OCI-LY3 (cell line): Measurements from ENCODE around the gene NAA20.

ENCODE experiments used
- H2AFZ ChIP-seq: fragments of 200-600, 300-600 bp; shearing (Covaris generic); 2 replicates; pipeline ENCODE4 v1.6.0; 2014; ENCODE audit warnings: antibody characterized with exemption, low read depth, low read length
- H3K27ac ChIP-seq: fragments of 200-600, 300-600 bp; sonication (generic); 2 replicates; pipeline ENCODE4 v1.5.1; 2014; ENCODE audit warnings: mild to moderate bottlenecking, low read length, moderate library complexity, mixed read lengths
- H3K27me3 ChIP-seq: fragments of 200-600, 300-600 bp; sonication (generic); 2 replicates; pipeline ENCODE4 v1.6.1; 2014; ENCODE audit warnings: low read depth, low read length, mixed read lengths
- H3K36me3 ChIP-seq: fragments of 200-600, 300-600 bp; sonication (generic); replicated peaks from 2 replicates; pipeline ENCODE3; 2014; ENCODE audit warnings: low read depth, low read length, mixed read lengths
- H3K4me1 ChIP-seq: fragments of 300-600, 200-600 bp; sonication (generic); 2 replicates; pipeline ENCODE4 v1.6.1; 2014; ENCODE audit warnings: low read length, mixed read lengths
- H3K4me2 ChIP-seq: fragments of 200-600, 300-600 bp; sonication (generic); 2 replicates; pipeline ENCODE4 v1.6.1; 2014; ENCODE audit warnings: low read length, mixed read lengths
- H3K4me3 ChIP-seq: fragments of 300-600, 200-600 bp; sonication (generic); 2 replicates; pipeline ENCODE4 v1.5.1; 2014; ENCODE audit warnings: antibody characterized with exemption, mild to moderate bottlenecking, low read length, moderate library complexity
- H3K79me2 ChIP-seq: fragments of 300-600, 200-600 bp; shearing (Covaris generic); 2 replicates; pipeline ENCODE4 v1.6.1; 2014; ENCODE audit warnings: mild to moderate bottlenecking, low read length, mixed read lengths
- H3K9ac ChIP-seq: fragments of 300-600, 200-600 bp; shearing (Covaris generic); 2 replicates; pipeline ENCODE4 v1.6.0; 2014; ENCODE audit warnings: mild to moderate bottlenecking, low read length, moderate library complexity
- H3K9me3 ChIP-seq: fragments of 200-600, 300-600 bp; shearing (Covaris generic); 2 replicates; pipeline ENCODE4 v1.6.1; 2014; ENCODE audit warnings: low read length, mixed read lengths; ENCODE audit not compliant: insufficient read depth
- H4K20me1 ChIP-seq: fragments of 200-600, 300-600 bp; sonication (generic); 2 replicates; pipeline ENCODE4 v1.6.1; 2016; ENCODE audit warnings: low read length, mixed read lengths; ENCODE audit not compliant: insufficient read depth
- CTCF ChIP-seq: fragments of 200-600, 300-600 bp; sonication (generic); IDR thresholded peaks from 2 replicates; pipeline ENCODE4 v1.5.1; 2014; ENCODE audit warnings: antibody characterized with exemption, low read length, low read depth
- EZH2phosphoT487 ChIP-seq: fragments of 200-600 bp; shearing (Covaris generic); IDR thresholded peaks from 2 replicates; pipeline ENCODE4 v1.6.1; 2018; ENCODE audit warnings: antibody characterized with exemption, mixed run types, low read depth

NAA20 gene

DNA sequence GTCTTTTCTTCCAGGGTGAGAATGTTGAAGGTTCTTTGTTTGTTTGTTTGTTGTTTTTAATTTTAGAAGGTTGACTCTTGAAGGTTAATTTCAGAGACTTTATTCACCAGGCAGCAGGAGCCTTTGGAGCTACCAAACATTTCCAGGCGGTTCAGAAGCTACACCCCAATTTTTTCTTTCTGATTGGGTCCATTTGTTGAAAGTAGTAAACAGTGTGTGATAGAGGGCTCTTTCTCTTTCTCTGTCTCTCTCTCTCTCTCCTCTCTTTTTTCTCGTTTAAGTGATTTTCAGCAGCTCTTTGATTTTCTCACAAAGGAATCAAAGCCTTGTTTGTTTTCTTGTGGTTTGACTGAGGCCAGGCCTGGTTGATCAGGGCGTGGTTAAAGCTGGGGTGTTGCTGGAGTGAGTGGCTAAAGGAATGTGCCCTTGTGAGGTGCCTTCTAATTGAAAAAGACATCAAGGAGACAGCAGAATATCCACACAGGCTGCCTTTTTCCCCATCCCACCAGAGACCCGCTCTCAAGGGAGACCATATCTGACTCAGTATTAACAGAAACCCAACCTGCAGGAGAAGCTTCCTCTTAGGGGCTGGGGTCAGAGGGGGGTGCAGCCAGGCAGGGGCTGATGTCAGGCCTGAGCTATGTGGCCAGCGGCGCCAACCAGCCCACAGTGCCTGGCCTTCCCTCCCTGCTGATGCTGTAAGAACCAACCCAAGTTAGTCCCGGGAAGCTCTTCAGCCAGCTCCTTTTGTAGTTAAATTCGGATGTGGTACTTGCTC is 40.4 kb upstream of the NAA20 start:
- peaks cover 9% of the 10 kb centered on the region for H3K4me1 ChIP-seq
- no peak for TF ChIP-seq EZH2phosphoT487
- no peak for TF ChIP-seq CTCF
- H3K4me3 ChIP-seq: no peak overlapping the region
- H3K9ac ChIP-seq: no peak overlapping the region
- no peak overlapping the region for H3K27ac ChIP-seq
- no peaks in the 10 kb centered on the region for H3K27me3 ChIP-seq
- no peaks in the 10 kb centered on the region for H3K9me3 ChIP-seq
- no peaks in the 10 kb centered on the region for H4K20me1 ChIP-seq
- no peaks in the 10 kb centered on the region for H3K36me3 ChIP-seq
- no peak overlapping the region for H3K4me2 ChIP-seq
- H2AFZ ChIP-seq: no peak overlapping the region
- no peaks in the 10 kb centered on the region for H3K79me2 ChIP-seq

GRCh38 chr20:19977373-19977770 is 39.8 kb upstream of the NAA20 start:
- Histone ChIP-seq H4K20me1 (no peaks in the 10 kb centered on the region), H3K27me3 (no peaks in the 10 kb centered on the region), H3K4me2 (no peak overlapping the region), H3K79me2 (no peaks in the 10 kb centered on the region), H3K4me3 (no peak overlapping the region), H3K9ac (no peak overlapping the region), H3K36me3 (no peaks in the 10 kb centered on the region), H3K9me3 (no peaks in the 10 kb centered on the region), H2AFZ (no peak overlapping the region), H3K4me1 (peaks cover 9% of the 10 kb centered on the region), H3K27ac (no peak overlapping the region)
- TF ChIP-seq EZH2phosphoT487 (no peak), CTCF (no peak)

DNA sequence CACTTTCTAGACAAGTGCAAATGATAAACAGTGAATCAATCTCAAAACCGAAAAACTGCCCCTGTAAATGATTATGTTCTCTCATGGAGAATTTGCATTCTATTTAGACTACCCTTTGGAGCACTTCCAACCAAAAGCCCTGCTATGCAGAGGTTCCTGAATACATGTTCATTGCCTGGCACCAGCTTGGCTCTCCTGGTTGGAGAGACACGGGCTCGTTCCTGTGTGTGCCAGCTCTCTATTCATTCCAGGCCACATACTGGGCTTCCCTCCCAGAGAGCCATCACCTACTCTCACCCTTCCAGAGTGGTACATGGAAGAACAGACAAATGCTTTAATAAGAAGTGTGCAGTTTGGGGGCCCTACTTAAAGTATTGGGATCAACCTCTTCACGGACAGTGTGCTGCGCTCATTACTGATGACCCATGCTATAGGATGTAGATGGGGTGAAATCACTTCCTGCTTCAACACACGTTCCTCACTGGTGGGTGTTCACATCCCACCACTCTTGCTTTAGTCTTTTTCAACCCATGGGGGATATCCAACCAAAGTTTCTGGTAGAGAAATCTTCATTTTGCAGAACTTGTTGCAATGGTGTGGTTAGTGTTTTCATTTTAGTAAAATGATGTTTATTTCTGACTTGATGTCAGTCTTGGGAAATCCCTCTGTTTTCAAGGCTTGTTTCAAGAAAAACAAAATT is 38.5 kb upstream of the NAA20 start:
- TF ChIP-seq EZH2phosphoT487: no peak
- TF ChIP-seq CTCF: no peak
- Histone ChIP-seq H3K36me3 (no peaks in the 10 kb centered on the region), H3K4me3 (no peak overlapping the region), H3K9me3 (no peaks in the 10 kb centered on the region), H3K79me2 (no peaks in the 10 kb centered on the region), H3K27ac (no peak overlapping the region), H2AFZ (no peak overlapping the region), H3K4me2 (no peak overlapping the region), H3K27me3 (no peaks in the 10 kb centered on the region), H4K20me1 (no peaks in the 10 kb centered on the region), H3K4me1 (peaks cover 9% of the 10 kb centered on the region), H3K9ac (no peak overlapping the region)

- Histone ChIP-seq H3K4me3 (no peak overlapping the region), H2AFZ (no peak overlapping the region), H3K4me2 (no peak overlapping the region), H3K9me3 (no peaks in the 10 kb centered on the region), H3K27me3 (no peaks in the 10 kb centered on the region), H3K79me2 (no peaks in the 10 kb centered on the region), H3K9ac (no peak overlapping the region), H3K4me1 (peaks cover 9% of the 10 kb centered on the region), H4K20me1 (no peaks in the 10 kb centered on the region), H3K27ac (no peak overlapping the region), H3K36me3 (no peaks in the 10 kb centered on the region)
- no peak for TF ChIP-seq CTCF
- no peak for TF ChIP-seq EZH2phosphoT487
Measured at GRCh38 chr20:19981031-19981451, 36.1 kb upstream of the NAA20 start.
